ENCODE measurements around the gene ATXN1L.

DNA sequence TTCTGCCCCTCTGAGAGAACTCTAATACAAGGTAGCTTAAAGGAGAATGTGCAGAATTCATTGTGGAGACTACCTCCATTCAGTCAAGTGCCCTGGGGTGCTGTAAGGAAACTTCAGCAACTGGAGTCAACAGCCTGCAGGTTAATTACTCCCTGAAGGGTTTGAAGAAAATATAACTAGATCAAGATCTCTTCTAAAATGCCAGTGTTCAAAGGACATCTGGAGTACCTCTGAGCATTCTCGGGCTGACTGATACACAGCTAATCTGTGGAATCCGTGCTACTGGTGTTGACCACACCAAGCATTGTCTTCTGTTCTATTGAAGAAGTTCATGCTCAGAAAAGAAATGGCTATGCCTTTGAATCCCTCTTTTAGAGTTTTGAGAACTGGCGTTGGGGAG lies 11.5 kb upstream of the ATXN1L start:
- TF ChIP-seq, protein P1, sequence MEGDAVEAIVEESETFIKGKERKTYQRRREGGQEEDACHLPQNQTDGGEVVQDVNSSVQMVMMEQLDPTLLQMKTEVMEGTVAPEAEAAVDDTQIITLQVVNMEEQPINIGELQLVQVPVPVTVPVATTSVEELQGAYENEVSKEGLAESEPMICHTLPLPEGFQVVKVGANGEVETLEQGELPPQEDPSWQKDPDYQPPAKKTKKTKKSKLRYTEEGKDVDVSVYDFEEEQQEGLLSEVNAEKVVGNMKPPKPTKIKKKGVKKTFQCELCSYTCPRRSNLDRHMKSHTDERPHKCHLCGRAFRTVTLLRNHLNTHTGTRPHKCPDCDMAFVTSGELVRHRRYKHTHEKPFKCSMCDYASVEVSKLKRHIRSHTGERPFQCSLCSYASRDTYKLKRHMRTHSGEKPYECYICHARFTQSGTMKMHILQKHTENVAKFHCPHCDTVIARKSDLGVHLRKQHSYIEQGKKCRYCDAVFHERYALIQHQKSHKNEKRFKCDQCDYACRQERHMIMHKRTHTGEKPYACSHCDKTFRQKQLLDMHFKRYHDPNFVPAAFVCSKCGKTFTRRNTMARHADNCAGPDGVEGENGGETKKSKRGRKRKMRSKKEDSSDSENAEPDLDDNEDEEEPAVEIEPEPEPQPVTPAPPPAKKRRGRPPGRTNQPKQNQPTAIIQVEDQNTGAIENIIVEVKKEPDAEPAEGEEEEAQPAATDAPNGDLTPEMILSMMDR (IDR thresholded peaks at IDR 0.05) = no peak
- no peak for TF ChIP-seq EZH2 (IDR thresholded peaks at IDR 0.05; ENCODE audit: borderline replicate concordance, insufficient read depth, low read depth, low read length, poor library complexity, severe bottlenecking)

All from B cell (primary cell).